GM19025 (cell line): ENCODE data around the gene AKR7A3.
"Not testable (repeated sequence)": the region's sequence is repeated elsewhere in the genome, so short reads cannot be mapped to it uniquely, and the experiment has no call there.

Experiments used
- ATAC-seq: cut with Tn5 transposase; IDR thresholded peaks from one replicate; pipeline ENCODE4 v1.9.1; 2021; ENCODE audit warnings: mild to moderate bottlenecking, low read depth, moderate library complexity; ENCODE audit not compliant: unreplicated experiment

Gene AKR7A3

DNA sequence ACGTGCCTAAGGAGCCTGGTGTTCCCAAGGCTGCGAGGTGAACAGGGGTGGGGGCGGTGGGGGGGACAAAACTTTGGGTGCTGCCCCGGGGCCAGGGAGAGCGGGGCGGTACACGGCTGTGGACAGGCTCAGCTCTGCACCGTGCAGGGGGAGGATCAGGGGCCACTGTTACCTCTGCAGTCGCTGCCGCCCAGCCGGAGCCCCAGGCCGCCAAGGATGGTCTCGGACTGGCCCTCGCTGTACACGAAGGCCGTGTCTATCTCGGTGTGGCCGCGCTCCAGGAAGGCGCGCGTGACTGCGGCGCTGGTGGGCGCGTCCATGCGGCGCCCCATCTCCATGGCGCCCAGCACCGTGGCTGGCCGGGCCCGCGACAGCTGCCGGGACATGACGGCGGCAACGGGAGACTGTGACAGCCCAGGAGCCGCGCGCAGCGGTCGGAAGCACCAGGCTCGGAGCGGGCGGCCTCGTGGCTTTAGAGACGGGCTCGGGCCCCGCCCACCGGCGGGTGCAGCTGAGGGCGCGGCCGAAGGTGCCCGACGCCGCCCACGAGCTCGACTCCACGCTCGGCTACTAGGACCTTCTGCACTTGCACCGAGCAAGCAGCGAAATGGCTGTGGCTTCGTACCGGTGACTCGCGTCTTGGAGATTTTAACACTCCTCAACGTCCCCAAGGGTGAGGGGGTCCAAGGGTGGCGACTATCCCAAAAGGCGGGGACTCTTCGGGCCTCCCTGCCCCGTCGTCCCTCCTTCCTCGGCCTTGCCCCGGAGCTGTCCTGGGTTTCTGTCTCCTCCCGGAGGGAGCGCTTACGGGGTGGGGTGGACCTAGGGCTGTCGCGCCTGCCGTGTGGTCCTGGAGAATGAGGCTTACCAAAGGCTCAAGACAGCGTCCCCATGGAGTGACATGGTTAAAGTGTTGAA, at the start of gene AKR7A3:
AKR7A3 (minus strand) TSS at position 447 of the 918 bp plus-strand sequence; CDS start at position 386, 61 bp downstream.
- ATAC-seq: not testable (repeated sequence)

DNA sequence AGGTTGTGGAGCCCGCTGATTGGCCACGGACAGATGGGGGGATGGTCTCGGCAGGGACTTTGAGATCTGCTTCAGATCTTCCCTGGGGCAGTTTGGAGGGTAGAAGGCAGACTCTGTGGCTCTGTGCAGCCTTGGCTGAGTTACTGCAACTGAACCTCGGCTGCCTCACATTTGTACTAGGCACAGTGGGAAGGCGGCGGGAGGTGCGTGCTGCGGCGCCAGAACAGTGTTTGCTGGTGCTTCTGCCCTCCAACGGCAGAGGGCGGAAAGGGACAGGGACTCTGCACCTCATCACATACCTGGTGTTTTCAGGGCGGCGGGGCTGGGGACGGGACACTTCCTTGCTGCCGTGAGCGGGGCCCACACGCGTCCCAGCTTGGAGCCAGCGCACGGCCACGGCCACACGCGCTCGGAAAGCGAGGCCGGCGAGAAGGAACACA, 49.8 kb upstream of the AKR7A3 start:
- ATAC-seq: no peak

DNA sequence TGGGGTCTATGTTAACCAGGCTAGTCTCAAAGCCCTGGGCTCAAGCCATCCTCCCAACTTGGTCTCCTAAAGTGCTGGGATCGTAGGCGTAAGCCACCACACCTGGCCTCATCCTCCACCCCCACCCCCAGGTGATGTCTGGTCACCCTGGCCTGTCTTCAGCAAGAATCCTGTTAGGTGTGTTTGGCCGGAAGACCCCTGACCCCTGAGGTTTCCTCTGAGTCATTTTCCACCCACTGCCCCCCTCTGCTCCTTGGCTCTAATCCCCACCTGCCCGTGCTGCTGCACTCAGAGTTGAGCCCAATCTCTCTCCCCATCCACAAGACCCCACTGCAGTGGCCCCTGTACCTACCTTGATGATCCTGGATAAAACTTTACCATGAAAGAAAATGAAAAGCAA, 48.7 kb upstream of the AKR7A3 start:
- no peak for ATAC-seq

DNA sequence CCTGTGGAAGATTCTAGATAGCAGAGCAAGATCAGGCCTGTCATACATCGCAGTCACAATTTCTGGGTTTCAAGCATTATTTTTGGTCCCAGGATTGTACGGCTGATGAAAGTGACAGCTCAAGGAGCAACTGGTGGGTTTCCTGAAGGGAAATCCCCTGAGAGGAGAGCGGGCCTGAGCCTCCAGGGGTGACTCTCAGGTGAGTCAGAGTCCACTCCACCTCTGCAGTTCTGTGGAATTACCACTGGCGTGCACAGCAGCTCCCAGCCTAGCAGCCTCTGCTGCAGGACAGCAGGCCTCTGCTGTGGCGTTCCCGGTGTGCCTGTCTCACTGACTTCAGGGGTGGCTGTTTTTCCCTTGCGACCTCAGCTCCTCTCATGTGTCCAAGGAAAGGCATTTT, 48.0 kb upstream of the AKR7A3 start:
- ATAC-seq: no peak

DNA sequence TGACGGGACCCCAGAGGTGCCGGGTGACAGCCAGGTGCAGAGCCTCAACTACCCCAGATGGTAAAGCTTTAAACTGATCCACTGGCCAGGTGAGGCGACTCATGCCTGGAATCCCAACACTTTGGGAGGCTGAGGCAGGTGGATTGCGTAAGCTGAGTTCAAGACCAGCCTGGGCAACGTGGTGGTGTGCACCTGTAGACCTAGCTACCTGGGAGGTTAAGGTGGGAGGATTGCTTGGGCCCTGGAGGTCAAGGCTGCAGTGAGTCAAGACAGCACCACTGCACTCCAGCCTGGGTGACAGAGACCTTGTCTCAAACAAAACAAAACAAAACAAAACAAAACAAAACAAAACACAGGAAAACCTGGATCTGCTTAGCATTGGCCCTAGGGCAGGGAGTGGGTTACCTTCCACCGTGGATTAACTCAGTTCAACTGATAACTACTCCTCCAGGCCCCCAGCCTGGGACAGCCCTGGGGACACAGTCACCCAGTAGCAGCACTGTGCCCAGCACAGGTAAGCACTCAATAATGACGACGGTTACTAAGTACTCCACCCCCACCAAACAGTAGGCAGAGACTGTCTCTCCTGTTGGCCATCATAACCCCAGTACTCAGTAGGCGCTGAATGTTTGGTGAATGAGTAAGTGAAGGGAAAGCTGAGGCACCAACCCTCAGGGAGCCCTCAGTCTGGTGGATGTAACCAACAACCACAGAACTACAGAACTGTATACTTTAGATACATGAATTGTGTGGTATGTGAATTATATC, 45.2 kb upstream of the AKR7A3 start:
- ATAC-seq: no peak

DNA sequence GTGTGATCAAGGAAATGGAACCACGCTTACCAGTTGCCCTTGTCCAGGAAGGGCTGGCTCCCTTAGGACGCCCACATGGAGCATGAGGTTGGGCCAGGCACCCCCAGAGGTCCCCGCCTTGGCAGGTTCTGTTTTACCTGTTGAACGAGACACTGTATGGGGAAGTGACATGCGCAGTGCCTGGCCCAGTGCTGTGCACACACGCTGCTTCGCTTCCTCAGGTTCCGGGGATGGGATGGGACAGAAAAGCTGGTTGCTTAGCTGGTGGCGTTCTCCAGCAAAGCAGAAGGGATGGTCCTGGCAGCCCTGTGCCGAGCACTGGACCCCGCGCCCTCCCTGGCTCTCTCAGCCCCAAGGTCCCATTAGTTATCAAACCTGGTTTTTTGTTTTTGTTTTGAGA, 44.3 kb upstream of the AKR7A3 start:
- no peak for ATAC-seq

DNA sequence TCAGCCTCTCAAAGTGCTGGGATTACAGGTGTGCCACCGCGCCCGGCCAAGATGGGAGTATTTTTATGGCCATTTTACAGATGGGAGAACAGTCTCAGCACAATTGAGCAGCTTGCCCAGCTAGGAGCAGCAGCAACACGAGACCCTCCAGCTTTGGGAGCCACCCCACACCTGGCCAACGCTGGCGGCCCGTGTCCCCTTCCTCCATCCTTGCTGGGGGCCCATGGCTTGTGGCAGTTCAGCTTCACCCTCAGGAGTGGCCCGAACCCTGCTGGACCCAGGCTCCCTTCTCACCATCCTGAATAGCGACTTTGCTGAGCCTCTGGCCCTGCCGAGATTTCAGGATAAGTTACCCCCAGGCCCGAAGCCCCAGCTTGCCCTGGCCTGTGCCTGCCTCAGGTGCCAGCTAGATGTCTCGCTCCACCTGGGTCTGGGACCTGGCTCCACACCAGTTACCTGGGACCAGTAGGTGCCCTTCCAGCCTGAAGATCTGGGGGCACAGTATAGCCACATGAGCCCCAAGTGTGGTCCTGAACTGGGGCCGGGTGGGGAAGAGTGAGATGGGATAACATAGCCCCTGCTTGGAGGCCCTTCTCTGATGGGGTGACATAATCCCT, 42.8 kb upstream of the AKR7A3 start:
- ATAC-seq: no peak

DNA sequence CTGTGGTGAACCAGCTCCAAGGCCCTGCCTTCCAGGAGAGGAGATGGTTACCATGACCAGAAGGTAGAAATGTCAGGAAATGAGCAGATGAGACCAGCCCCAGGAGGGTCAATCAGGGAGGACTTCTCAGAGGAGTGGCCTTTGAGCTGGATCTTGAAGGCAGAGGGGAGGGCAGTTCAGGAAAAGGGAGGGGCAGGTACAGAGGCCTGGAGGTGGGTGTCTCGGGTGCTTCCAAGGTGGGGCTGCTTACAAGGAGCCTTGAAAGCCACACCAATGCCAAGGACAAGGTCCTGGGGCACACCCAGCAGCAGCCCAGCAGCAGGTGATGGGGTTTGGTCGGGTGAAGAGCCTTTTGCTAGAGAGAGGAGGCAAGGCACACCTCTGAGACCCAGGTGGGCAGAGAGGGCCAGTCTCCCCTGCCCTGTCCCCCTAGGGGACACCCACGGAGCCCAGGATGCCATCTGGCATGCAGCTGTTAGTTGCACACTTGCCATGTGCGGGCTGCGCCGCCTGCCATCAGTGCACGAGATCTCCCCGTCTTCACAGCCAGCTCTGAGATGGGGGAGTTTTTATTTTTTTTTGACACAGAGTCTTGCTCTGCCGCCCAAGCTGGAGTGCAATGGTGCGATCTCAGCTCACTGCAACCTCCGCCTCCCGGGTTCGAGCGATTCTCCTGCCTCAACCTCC, 42.0 kb upstream of the AKR7A3 start:
- ATAC-seq: no peak

DNA sequence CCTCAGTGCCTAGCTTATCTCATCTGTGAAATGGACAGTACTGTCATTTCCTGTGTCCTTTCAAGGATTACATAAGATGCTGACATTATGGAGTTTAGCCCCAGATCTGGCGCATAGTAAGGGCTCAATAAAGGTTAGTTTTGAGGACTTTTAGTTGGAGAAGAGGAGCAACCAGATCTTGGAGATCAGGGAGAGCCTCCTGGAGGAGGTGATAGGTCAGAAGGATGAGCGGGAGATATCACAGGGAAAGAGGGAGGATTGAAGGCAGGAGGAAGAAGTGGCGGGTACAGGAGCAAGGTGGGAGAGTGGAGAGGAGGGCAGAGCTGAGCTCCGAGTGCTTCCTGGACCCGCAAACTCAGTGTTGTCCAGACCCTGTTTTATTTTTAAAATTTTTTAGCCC, 41.0 kb upstream of the AKR7A3 start:
- no peak for ATAC-seq

DNA sequence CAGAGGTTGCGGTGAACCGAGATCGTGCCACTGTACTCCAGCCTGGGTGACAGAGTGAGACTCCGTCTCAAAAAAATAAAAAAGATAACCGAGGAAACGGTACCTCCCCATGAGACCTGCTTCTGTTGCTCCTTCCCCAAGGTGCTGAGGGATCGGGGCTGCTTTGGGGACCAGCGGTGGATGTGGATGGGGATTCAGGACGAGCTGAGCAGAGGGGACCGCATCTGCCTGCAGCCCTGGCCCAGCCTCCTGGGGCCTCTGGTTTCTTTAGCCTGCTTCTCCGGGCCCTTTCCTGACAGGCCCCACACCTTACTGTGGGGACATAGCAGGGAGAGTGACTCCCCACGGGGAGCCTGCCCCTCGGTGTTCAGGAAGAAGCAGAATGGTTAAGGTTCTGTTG, 40.6 kb upstream of the AKR7A3 start:
- ATAC-seq: no peak

DNA sequence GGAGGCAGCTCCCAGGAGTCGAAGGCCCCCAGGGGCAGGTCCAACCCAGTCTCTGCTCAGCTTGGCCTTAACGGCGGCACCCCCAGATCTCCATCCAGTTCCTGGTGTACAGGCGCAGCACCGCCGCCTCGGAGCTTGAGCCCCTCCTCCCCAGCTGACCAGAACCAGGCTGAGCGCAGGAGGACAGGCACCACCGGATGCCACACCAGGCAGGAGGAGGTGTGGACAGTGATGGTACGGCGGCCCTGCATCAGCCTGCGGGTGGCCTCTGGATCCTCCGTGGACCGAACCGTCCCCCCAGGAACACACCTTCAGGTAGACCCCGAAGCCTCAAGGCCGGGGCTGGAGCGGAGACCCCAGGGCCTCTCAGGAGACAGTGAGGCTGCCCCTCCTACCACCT, 39.9 kb upstream of the AKR7A3 start:
- no peak for ATAC-seq

DNA sequence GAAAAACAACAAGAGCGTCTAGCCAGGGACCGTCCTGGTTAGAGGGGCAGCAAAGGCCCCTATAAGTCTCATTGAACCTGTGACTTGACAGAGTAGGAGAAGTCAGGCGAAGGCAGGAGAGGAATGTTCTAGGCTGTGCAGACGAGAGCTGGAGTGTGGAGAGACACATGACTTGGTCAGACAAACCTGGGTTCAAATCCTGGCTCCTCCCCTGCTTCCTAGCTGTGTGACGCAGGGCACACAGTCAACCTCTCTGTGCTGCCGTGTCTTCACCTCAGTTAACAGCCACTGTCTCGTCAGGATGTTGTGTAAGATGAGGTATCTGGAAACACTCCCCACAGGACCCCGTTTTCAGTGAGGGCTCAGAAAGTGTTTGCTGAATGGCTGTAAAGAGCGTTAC, 39.2 kb upstream of the AKR7A3 start:
- no peak for ATAC-seq

DNA sequence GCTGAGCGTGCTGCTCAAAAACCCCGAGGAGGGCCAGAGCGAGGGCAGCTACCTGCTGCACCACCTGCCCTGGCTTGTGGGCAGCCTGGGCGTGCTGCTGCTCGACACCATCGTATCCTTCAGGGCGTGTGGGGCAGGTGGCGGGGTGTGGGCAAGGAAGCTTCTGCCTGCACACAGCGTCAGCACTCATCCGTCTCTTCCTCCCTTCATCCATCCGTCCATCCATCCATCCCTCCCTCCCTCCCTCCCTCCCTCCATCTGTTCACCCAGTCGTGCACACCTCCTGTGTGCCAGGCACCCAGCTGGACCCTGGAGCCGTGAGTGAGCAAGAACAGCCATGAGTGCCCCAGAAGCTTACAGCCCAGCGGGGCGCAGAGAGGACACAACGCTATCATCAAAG, 38.7 kb upstream of the AKR7A3 start:
- no peak for ATAC-seq

DNA sequence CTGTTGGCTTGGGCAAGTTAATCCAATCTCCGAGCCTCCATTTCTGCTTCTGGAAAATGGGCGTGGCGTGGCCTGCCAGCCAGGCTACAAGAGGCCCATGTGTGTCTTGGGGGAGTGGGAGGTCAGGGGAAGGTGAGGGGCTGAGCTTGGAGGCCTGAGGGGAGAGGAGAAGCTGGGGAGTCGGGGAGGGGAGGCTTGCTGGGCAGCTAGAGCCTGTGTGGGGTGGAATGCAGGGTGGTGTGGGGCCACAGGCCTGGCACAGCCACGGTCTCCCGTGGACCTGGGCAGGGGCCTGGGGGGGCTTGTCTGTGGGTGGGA, 38.1 kb upstream of the AKR7A3 start:
- no peak for ATAC-seq

DNA sequence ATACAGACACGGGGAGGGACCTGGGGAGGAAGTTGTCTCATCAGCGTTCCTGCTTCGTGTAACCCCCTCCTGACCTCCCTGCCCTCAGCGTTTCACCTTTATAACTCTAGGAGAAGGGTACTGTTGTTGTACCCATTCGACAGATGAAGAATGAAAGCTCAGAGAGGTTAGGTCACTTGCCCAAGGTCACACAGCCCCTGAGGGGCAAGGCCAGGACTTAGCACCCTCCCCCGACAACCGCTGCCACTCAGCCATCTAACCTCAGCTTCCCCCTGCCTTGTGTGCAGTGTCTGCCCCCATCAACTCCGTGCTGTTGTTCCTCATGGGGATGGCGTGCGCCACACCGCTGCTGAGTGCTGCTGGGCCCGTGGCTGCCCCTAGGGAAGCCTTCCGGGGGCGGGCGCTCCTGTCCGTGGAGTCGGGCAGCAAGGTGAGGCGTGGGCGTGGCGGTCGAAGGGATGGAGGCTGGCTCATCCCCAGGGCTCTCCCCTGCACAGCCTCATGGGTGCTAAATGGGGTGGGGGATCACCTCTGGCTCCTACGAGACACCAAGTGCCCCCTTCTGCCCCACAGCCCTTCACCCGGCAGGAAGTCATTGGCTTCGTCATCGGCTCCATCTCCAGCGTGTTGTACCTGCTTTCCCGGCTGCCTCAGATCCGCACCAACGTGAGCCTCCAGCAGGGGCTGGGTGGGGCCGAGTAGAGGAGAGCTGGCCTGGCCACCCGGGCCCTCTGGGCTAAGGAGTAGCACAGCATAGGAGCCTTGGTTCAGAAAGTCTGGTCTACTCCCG, 37.6 kb upstream of the AKR7A3 start:
- no peak for ATAC-seq

DNA sequence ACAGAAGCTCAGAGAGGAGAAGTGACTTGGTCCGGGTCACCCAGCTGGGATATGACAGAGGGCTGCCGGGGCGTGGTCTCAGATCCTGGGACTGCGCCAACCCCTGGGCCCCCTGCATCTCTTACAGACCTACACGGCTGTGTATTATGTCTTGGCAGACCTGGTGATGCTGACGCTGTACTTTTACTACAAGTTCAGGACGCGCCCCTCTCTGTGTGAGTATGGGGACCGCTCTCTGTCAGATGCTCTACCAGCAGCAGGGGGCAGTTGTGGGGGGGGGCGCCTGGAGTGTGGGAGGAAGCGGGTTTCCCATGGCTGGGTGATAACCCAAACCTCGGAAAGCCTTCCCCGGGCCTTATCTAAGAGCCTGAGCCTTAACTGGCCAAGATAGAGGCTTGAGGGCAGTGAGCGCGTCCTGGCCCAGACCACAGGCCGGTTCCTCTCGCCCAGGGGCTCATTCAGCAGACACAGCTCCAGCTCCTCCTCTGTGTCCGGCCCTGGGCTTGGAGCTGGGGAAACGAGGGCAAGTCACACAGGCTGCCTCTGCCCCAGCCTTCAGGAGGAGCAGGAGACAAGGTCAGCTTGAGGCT, 36.9 kb upstream of the AKR7A3 start:
- no peak for ATAC-seq

DNA sequence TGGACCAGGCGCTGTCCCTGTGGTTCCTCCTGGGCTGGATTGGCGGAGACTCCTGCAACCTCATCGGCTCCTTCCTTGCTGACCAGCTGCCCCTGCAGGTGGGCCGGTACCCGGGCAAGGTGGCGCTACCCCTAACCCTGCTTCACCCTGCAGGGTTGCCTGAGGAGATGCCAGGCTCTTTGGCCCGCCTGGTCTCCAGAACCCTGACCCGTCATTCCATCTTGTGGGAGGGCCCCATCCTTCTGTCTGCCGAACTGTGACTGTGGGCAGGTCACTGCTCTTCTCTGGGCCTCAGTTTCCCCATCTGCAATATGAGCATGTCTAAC, 36.1 kb upstream of the AKR7A3 start:
- no peak for ATAC-seq

DNA sequence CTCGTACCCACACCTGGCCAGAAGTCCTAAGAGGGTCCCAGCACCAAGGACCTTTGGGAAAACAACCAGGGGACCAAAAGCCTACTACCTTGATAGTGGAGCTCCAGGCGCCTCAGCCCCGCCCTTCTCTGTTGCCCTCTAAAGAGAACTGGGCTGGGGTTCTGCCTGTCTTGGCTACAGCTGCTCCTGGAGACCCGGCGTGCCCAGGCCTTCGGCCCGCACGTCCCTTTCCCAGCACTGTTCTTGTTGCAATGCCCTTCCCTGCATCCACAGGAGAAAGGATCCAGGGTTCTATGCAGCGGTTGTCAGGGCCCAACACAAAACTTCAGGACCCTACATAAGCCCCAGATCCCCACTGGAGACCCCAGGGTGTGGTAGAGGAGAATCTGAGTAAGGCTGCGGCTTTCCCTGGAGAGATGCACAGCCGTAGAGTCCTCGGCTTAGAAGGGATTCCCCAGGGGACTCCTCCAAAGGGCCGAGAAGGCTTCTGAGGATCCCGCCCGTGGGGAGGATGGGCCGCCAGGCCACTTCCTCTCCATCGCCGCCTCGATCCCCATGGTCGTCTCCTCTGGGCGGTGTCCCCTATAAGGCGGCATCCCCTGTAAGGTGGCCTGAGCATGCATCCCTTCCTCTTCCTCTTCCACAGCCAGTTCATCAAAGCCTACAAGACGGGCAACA, 35.6 kb upstream of the AKR7A3 start:
- ATAC-seq: no peak

DNA sequence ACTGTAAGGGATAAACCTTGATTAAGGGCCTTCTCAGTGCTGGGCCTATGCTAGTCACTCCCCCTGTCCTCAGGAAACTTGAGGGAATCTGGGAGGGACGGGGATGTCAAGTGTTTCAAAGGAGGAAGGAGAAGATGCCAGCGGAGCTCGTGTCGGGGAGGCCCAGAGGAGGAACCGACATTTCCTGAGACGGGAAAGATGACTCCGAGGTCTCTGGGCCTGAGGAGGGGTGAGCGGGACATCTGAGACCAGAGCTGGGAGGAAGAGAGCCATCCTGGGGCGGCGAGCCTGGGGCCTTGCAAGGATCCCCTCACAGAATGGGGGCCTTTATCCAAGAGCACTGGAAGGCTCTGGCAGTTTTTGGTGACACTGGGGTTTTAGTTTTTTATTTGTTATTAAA, 33.9 kb upstream of the AKR7A3 start:
- no peak for ATAC-seq
